Measurements from ENCODE around the gene CAVIN2. TPM values are rescaled to one million over a fixed set of nuclear protein-coding genes. Genes with fewer than 3 reads are reported as not detected.

CAVIN2 gene
- total RNA-seq, 3 donors from 2014 or later: 30.7 to 71.4 (median 31.3) TPM

- Histone ChIP-seq H3K4me1 (no peaks in the 10 kb centered on the region), H3K9me3 (no peaks in the 10 kb centered on the region), H3K4me3 (no peak overlapping the region), H3K36me3 (no peaks in the 10 kb centered on the region), H3K27me3 (no peaks in the 10 kb centered on the region), H3K27ac (no peak overlapping the region)
- intact Hi-C loops (cut with DNase I; ENCODE audit: low total_unique reads): no loop called here
- DNase-seq (ENCODE audit: low spot score in 2 of 2): no peak
- TF ChIP-seq POLR2AphosphoS5 (IDR thresholded peaks at IDR 0.05): no peak
- no peak for TF ChIP-seq CTCF (IDR thresholded peaks at IDR 0.05)
- no peak for TF ChIP-seq POLR2A (IDR thresholded peaks at IDR 0.05)
Observed at GRCh38 chr2:191848771-191849767, 2.2 kb upstream of the CAVIN2 start.

- peak overlapping the region in 1 of 3 donors; percentile 45 for H3K4me3 ChIP-seq
- H3K27me3 ChIP-seq: no peaks in the 10 kb centered on the region
- H3K4me1 ChIP-seq: no peaks in the 10 kb centered on the region
- H3K9me3 ChIP-seq: no peaks in the 10 kb centered on the region
- intact Hi-C loops (cut with DNase I; ENCODE audit: low total_unique reads): no loop called here
- peak overlapping the region; percentile 45 to 59 for H3K27ac ChIP-seq
- TF ChIP-seq POLR2A (IDR thresholded peaks at IDR 0.05) (no peak), CTCF (IDR thresholded peaks at IDR 0.05) (no peak), POLR2AphosphoS5 (IDR thresholded peaks at IDR 0.05) (no peak)
- no peaks in the 10 kb centered on the region for H3K36me3 ChIP-seq
- no peak for DNase-seq (ENCODE audit: low spot score in 2 of 2)
Observed at GRCh38 chr2:191847764-191848163, 876 bp upstream of the CAVIN2 start.

DNA sequence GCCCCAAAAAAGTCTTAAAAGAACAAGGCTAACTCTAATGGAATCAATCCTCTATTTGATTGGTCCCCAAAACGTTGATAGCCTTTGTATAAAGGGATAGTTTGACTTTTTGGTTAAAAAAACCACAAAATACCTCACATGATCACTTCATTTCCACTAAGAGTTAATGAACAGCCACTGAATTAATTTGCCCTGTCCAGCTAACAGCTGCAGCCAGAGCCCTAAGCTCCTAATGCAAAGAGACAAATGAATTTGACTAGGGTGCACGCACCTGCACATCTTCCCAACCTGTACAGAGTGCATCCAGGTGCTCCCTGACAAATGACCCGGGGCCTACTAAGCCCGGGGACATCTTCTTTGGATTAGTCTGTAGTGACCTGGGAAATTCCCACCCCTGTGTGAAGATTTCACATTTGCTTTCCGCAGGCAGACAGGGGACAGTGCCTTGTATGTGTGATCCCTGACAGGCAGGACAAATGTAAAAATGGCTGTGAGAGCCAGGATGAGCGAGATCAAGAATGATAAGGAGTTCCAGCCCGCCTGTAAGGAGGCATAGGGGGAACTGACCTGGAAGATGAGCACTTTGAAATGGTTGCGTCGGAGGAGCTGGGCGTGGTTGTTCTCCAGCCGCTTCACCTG, 893 bp downstream of the CAVIN2 start:
- peak overlapping the region; percentile 59 to 88 for H3K27ac ChIP-seq
- no peaks in the 10 kb centered on the region for H3K27me3 ChIP-seq
- H3K4me3 ChIP-seq: peak overlapping the region; percentile 45 to 66 (median 45)
- H3K4me1 ChIP-seq: no peaks in the 10 kb centered on the region
- no peaks in the 10 kb centered on the region for H3K36me3 ChIP-seq
- TF ChIP-seq POLR2A (IDR thresholded peaks at IDR 0.05): no peak
- DNase-seq (ENCODE audit: low spot score in 2 of 2): no peak
- H3K9me3 ChIP-seq: no peaks in the 10 kb centered on the region
- intact Hi-C loops (cut with DNase I; ENCODE audit: low total_unique reads): no loop called here

DNA sequence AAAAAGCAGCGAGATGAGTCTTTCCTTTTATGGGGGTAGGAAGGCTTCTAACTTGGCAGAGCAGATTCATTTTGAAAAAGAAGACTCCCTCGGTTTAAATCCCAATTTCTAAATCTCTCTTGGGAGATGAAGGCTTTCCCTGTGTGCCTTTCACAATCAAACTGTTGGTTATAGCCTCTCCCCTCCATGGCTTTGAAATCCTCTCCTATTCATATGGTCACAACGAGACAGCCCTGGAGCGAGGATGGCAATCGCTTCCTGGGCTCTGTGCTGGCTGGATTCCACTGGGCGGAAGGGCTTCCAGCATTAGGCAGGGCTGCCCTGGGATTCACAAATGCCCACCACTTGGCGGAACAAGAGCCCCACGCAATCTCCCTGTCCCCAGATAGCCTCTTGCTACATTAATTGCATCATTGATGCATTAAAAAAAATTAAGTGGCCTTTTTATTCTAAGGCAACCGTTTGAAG, 1.6 kb downstream of the CAVIN2 start:
- H3K4me3 ChIP-seq: peak overlapping the region; percentile 45 to 66 (median 45)
- no peaks in the 10 kb centered on the region for H3K4me1 ChIP-seq
- no peaks in the 10 kb centered on the region for H3K36me3 ChIP-seq
- no peaks in the 10 kb centered on the region for H3K9me3 ChIP-seq
- intact Hi-C loops (cut with DNase I; ENCODE audit: low total_unique reads): no loop called here
- DNase-seq (ENCODE audit: low spot score in 2 of 2): no peak
- H3K27me3 ChIP-seq: no peaks in the 10 kb centered on the region
- peak in 1 of 3 donors; percentile 11 for TF ChIP-seq POLR2AphosphoS5 (IDR thresholded peaks at IDR 0.05)
- TF ChIP-seq POLR2A (IDR thresholded peaks at IDR 0.05): no peak
- H3K27ac ChIP-seq: peak overlapping the region; percentile 59 to 88

DNA sequence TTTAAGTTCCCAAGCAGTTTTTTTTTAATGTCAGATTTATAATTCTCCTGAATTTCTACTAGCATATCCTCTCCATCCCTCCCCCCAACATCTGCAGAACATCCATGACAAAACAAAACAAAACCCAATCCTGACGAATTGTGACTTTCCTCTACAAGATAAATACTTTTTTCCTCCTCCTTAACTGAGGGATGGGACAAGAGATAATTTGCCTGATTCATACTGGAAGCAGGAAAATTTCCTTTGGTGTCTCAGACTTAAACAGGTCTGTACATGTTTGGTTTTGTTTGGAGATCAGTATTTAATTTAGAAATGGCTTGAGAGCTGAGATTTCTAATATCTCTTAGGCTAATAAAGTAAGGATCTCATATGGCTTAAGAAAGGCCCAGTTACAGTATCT, 2.2 kb downstream of the CAVIN2 start:
- H3K27ac ChIP-seq: peak overlapping the region; percentile 37 to 88
- TF ChIP-seq POLR2A (IDR thresholded peaks at IDR 0.05) (no peak), CTCF (IDR thresholded peaks at IDR 0.05) (no peak), POLR2AphosphoS5 (IDR thresholded peaks at IDR 0.05) (no peak)
- intact Hi-C loops (cut with DNase I; ENCODE audit: low total_unique reads): no loop called here
- no peaks in the 10 kb centered on the region for H3K9me3 ChIP-seq
- H3K27me3 ChIP-seq: no peaks in the 10 kb centered on the region
- DNase-seq (ENCODE audit: low spot score in 2 of 2): no peak
- no peaks in the 10 kb centered on the region for H3K36me3 ChIP-seq
- peak overlapping the region; percentile 45 to 66 (median 45) for H3K4me3 ChIP-seq
- no peaks in the 10 kb centered on the region for H3K4me1 ChIP-seq

GRCh38 chr2:191840921-191841320, 6.0 kb downstream of the CAVIN2 start:
- H3K4me3 ChIP-seq: peak overlapping the region in 1 of 3 donors; percentile 4
- no peaks in the 10 kb centered on the region for H3K9me3 ChIP-seq
- TF ChIP-seq POLR2AphosphoS5 (IDR thresholded peaks at IDR 0.05) (no peak), POLR2A (IDR thresholded peaks at IDR 0.05) (no peak), CTCF (IDR thresholded peaks at IDR 0.05) (no peak)
- no peaks in the 10 kb centered on the region for H3K36me3 ChIP-seq
- intact Hi-C loops (cut with DNase I; ENCODE audit: low total_unique reads): no loop called here
- no peak for DNase-seq (ENCODE audit: low spot score in 2 of 2)
- no peaks in the 10 kb centered on the region for H3K4me1 ChIP-seq
- no peak overlapping the region for H3K27ac ChIP-seq
- no peaks in the 10 kb centered on the region for H3K27me3 ChIP-seq
